ENCODE measurements around the gene AKAP1. TPM values are rescaled to one million over a fixed set of nuclear protein-coding genes. Genes with fewer than 3 reads are reported as not detected.

The AKAP1 gene
- 87.3 TPM for total RNA-seq

GRCh38 chr17:57084802-57085447 lies at the start of gene AKAP1:
Gene AKAP1 (plus strand): TSS chr17:57085246. CDS start chr17:57105465, 20,219 bp downstream.
- peak; percentile 98 for DNase-seq

GRCh38 chr17:57035971-57036481 lies 49.0 kb upstream of the AKAP1 start:
- DNase-seq = peak; percentile 51

- no peak for DNase-seq
Measured at GRCh38 chr17:57037411-57037810, 47.6 kb upstream of the AKAP1 start.

GRCh38 chr17:57038486-57038885 lies 46.6 kb upstream of the AKAP1 start:
- no peak for DNase-seq

GRCh38 chr17:57040571-57040970 lies 44.5 kb upstream of the AKAP1 start:
- DNase-seq = no peak

- no peak for DNase-seq
Measured at GRCh38 chr17:57043276-57043675, 41.8 kb upstream of the AKAP1 start.

- DNase-seq = no peak
Measured at GRCh38 chr17:57044976-57045867, 39.8 kb upstream of the AKAP1 start.

- DNase-seq = peak; percentile 87
Measured at GRCh38 chr17:57045868-57046704, 39.0 kb upstream of the AKAP1 start.

- no peak for DNase-seq
Measured at GRCh38 chr17:57046749-57047148, 38.3 kb upstream of the AKAP1 start.

- DNase-seq = no peak
Measured at GRCh38 chr17:57048096-57048495, 37.0 kb upstream of the AKAP1 start.

- DNase-seq = peak; percentile 43
Measured at GRCh38 chr17:57050306-57050705, 34.7 kb upstream of the AKAP1 start.

GRCh38 chr17:57051886-57052361 lies 33.1 kb upstream of the AKAP1 start:
- peak; percentile 77 for DNase-seq

- no peak for DNase-seq
Measured at GRCh38 chr17:57062865-57063264, 22.2 kb upstream of the AKAP1 start.

- no peak for DNase-seq
Measured at GRCh38 chr17:57067162-57067561, 17.9 kb upstream of the AKAP1 start.

- DNase-seq = no peak
Measured at GRCh38 chr17:57067781-57068180, 17.3 kb upstream of the AKAP1 start.

GRCh38 chr17:57068222-57068658 lies 16.8 kb upstream of the AKAP1 start:
- no peak for DNase-seq

- no peak for DNase-seq
Measured at GRCh38 chr17:57068707-57069106, 16.3 kb upstream of the AKAP1 start.

GRCh38 chr17:57071991-57072944 lies 12.8 kb upstream of the AKAP1 start:
- no peak for DNase-seq

- no peak for DNase-seq
Measured at GRCh38 chr17:57073626-57074025, 11.4 kb upstream of the AKAP1 start.

- DNase-seq = no peak
Measured at GRCh38 chr17:57075193-57075592, 9.9 kb upstream of the AKAP1 start.

GRCh38 chr17:57075785-57076184 lies 9.3 kb upstream of the AKAP1 start:
- DNase-seq = no peak

All from tongue (tissue), 2 donors.